HPDE6-E6E7 (cell line): ENCODE measurements around the gene MEF2C.

Experiments
- DNase-seq: peaks from one replicate; pipeline ENCODE4 v3.0.0; 2011; ENCODE audit warnings: missing footprints; ENCODE audit errors: extremely low spot score

MEF2C gene

GRCh38 chr5:88829054-88829453 is 53.9 kb downstream of the MEF2C start:
- DNase-seq: no peak

GRCh38 chr5:88827997-88828396 is 55.0 kb downstream of the MEF2C start:
- DNase-seq: no peak

- peak; percentile 1 for DNase-seq
These were observed 56.1 kb downstream of the MEF2C start for GRCh38 chr5:88826646-88827585.

GRCh38 chr5:88825584-88826315 is 57.2 kb downstream of the MEF2C start:
- DNase-seq: no peak

GRCh38 chr5:88824892-88825583 is 57.9 kb downstream of the MEF2C start:
- no peak for DNase-seq

GRCh38 chr5:88824141-88824540 is 58.8 kb downstream of the MEF2C start:
- DNase-seq: no peak

- DNase-seq: no peak
These were observed 59.8 kb downstream of the MEF2C start for GRCh38 chr5:88823201-88823600.

- no peak for DNase-seq
These were observed 61.8 kb downstream of the MEF2C start for GRCh38 chr5:88821161-88821560.

- no peak for DNase-seq
These were observed 62.4 kb downstream of the MEF2C start for GRCh38 chr5:88820581-88820980.

- no peak for DNase-seq
These were observed 63.5 kb downstream of the MEF2C start for GRCh38 chr5:88819301-88819999.

GRCh38 chr5:88818296-88818695 is 64.7 kb downstream of the MEF2C start:
- no peak for DNase-seq

GRCh38 chr5:88816195-88816594 is 66.8 kb downstream of the MEF2C start:
- no peak for DNase-seq

GRCh38 chr5:88815050-88815789 is 67.8 kb downstream of the MEF2C start:
- DNase-seq: no peak

GRCh38 chr5:88813805-88814575 is 69.0 kb downstream of the MEF2C start:
- DNase-seq: no peak

GRCh38 chr5:88813244-88813643 is 69.7 kb downstream of the MEF2C start:
- DNase-seq: no peak

- no peak for DNase-seq
These were observed 74.8 kb downstream of the MEF2C start for GRCh38 chr5:88808153-88808552.

GRCh38 chr5:88807327-88807726 is 75.7 kb downstream of the MEF2C start:
- no peak for DNase-seq

GRCh38 chr5:88806338-88806737 is 76.6 kb downstream of the MEF2C start:
- DNase-seq: no peak

- no peak for DNase-seq
These were observed 77.7 kb downstream of the MEF2C start for GRCh38 chr5:88805151-88805784.

GRCh38 chr5:88804444-88804843 is 78.5 kb downstream of the MEF2C start:
- no peak for DNase-seq
